GM21786 (cell line): ENCODE measurements around the gene FAM163B.
"Not testable (repeated sequence)": the region's sequence is repeated elsewhere in the genome, so short reads cannot be mapped to it uniquely, and the experiment has no call there.

ENCODE experiments used
- ATAC-seq: cut with Tn5 transposase; IDR thresholded peaks from one replicate; pipeline ENCODE4 v1.9.1; 2021; ENCODE audit not compliant: unreplicated experiment

FAM163B gene

DNA sequence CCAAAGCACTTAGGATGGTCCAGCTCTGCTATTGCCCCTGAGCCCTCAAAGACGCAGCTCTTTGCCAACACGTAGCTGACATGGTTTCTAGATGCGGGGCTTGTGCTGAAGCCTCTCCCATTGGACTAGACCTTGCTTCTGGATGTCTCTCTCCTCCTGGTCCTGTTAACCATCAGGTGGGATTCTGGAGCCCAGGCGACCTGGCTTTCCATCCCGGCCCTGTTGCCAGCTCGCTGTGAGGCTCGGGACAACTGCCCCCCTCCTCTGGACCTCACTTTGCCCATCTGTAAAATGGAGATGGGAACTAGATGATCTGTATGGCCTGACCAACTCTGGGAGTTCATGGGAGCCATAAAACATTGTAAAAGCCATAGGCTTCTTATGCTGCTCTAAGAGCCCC is 31.0 kb upstream of the FAM163B start:
- no peak for ATAC-seq

DNA sequence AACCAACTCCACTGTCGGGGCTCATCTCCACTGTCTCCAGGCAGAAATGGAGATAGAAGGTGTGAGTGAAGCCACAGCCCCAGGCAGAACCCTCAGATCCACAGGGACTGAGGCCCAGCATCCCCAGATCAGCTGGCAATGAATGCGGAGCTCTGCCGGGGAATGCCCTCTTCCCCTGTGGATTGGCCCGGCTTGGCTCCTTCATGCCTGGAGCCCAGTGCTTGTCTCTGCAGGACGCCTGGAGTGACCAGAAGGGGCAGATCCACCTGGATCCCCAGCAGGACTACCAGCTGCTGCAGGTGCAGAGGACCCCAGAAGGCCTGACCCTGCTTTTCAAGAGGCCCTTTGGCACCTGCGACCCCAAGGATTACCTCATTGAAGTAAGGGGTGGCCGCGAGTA is 30.4 kb upstream of the FAM163B start:
- no peak for ATAC-seq

DNA sequence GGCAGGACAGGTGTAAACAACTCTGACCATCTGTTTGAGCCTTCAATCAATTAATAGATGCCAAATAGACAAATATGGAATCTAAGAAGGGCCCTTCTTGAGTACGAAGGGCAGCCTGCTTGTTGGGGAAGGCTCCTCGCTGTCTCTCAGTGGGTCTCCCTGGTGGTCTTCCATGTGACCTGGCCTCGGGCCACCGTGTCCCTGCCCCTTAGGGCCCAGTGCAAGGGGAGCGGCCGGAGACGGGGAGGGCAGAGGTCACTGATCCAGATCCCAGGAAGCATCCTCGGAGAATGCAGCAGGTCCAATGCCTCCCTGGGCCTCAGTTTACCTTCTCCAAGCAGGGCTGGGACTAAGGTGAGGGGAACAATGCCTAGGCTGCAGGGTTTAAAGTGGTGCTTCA is 29.5 kb upstream of the FAM163B start:
- no peak for ATAC-seq

DNA sequence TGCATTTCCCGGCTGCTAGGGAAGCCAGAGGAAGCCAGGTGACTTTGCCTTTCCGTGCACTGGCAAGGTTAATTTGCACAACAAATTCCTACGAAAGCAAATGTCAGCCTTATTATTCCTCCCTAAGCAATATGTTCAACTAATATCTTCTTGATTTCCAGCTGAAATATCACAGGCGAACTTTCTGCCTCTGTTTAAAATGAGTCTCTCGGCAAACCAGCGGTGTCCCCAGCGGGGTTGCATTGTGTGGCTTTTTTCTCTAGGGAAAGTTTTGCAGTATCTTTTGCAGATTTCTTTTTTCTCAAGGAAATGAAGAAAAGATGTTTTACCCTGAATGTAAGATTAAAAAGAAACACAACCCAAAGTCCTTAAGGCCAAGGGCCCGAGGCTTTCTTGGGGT is 28.9 kb upstream of the FAM163B start:
- ATAC-seq, result no peak

DNA sequence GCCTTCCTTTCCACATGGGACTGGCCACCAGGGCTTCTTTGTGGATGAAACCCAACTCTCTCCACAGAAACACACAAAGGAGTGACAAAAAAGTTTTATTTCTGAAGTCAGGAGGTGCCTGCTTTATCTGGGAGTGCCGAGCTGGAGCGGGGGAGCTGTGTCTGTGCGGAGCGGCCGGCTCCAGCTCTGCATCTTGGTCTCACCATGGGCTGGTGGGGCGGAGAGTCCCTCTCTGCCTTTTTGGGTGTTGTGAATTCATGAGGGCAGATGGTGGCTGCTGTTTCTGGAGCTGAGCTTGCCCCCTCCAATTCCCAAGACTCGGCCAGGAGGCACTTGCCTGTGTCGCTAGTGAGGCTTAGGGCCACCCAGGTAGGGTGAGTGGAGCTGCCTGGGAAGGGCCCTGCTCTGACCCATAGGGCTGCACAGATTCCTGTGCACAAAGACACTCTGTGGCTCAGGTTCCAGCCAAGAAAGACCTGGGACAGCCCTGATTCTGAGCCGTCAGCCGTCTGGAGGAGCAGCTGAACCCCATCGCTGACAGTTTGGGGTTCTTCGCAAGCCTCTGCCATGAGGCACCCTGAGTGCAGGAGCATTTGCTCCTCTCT is 28.4 kb upstream of the FAM163B start:
- no peak for ATAC-seq

DNA sequence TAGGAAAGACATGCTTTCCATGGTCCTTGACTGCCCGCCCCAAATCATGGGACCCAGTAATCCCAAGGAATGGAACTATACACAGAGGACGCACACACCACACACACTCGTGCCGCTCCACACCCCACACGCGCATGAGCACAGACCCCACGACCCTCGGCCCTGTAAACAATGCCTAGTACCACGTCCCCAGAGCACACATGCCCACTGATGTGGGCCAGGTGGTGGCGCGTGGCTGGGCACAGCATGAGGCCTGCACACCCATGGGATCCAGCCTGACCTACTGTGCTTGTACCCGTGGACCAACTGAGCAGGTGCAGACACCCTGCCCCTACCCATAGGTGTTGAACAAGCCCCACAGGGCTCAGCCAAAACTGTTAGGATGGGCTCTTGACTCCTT is 27.7 kb upstream of the FAM163B start:
- ATAC-seq, result no peak

DNA sequence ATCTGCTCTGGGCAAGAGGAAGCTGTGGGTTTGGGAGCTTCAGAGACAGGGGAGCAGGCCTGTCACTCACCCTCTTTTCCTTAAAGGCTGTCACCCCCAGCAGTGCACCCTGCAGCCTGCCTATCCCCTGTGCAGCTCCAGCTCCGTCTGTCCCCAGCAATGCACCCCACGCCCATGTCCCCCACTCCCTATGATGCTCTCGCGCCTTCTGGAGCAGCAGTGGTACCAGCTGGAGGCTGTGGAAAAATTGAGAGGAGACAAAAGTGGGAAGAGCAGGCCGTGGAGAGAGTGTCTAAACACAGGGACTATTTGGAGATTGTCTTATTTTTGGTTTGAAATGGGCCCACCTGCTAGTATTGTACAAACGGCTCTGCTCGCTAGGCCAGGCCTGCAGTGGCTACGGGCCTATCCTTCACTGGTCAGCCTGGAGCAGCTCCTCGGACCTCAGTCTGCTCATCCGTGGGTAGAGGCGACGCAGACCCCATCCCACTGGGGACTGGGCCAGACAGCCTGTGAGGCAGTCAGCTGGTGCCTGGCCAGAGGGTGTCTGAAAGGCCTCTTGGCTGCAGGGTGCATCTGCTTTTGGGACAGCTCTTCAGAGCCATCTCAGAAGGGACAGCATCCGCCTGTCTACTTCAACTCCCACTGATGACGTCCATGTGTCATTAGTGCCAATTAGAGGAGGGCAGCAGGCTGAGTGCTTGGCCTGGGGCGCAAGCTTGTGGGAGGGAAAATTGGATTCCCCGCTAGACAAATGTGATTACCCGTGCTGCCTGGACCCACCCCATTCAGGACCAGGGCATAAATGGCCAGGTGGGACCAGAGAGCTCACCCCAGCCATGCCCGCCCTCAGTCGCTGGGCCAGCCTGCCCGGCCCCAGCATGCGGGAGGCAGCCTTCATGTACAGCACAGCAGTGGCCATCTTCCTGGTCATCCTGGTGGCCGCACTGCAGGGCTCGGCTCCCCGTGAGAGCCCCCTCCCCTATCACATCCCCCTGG is 26.6 kb upstream of the FAM163B start, which contains the start of gene DBH:
TSS of gene DBH (plus strand) at position 831 of the 999 bp plus-strand sequence. CDS start at position 840, 9 bp downstream.
- ATAC-seq, result no peak

DNA sequence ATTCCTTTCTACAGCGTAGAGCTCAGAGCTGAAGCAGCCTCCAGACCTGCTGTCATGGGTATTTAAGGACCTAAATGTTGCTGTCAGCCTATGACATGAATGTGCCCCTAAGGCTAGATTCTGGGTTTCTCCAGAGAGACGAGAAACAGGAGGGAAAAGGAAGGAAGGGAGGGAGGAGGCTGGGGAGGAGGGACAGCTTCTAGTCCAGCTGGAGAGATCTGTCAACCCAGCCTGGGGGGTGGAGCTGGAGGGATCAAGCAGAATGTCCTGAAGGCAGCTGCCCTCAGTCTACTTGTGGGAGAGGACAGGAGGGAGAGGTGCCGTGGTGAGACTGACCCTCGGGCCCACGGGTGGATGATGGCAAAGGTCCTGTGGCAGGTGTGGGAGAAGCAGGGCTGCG is 25.9 kb upstream of the FAM163B start:
- no peak for ATAC-seq

DNA sequence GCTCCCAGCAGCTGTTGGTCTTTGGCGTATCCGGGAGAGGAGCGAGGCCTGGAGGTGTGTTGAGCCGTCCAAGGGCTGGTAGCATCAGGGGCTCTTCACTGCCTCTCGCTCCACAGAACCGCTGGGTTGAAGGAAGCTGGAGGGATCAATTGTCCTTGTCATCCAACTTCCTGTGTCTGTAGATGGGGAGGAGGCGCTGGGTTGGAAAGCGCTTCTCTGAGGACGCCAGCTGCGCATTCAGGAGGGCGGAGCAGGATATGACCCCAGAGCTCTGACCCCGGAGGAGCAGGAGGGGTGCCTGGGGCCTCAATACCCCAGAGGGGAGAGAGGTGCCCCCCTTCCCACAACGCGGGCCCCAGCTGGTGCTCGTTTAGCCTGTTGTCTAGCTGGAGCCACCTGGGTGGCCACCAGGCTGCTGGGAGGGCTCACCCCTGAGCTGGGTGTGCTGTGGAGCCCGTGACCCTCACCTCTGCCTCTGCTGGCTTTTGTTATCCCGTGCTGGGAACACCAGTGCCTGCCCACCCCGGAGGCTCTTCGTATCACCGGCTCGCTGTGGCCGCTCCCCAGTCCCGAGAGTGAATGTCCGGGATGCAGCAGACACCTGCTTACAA is 25.0 kb upstream of the FAM163B start:
- no peak for ATAC-seq

DNA sequence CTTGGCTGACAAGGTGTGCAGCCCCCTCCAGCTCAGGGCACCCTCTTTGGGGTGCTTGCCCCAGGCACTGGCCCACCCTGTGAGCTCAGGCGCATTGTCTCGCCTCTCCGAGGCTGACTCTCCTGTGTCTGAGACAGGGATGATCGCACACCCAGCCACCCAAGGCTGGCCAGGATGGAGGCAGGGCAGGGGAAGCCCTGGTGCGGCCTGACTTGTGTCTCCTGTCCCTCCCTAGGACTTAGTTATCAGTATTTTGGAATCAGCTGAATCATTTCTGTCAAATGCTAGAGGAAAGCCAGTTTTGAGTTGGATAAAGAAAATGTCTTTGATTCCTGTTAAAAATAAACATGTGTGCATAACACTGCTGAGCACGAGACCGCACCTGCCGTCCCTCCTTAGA is 24.5 kb upstream of the FAM163B start:
- no peak for ATAC-seq

DNA sequence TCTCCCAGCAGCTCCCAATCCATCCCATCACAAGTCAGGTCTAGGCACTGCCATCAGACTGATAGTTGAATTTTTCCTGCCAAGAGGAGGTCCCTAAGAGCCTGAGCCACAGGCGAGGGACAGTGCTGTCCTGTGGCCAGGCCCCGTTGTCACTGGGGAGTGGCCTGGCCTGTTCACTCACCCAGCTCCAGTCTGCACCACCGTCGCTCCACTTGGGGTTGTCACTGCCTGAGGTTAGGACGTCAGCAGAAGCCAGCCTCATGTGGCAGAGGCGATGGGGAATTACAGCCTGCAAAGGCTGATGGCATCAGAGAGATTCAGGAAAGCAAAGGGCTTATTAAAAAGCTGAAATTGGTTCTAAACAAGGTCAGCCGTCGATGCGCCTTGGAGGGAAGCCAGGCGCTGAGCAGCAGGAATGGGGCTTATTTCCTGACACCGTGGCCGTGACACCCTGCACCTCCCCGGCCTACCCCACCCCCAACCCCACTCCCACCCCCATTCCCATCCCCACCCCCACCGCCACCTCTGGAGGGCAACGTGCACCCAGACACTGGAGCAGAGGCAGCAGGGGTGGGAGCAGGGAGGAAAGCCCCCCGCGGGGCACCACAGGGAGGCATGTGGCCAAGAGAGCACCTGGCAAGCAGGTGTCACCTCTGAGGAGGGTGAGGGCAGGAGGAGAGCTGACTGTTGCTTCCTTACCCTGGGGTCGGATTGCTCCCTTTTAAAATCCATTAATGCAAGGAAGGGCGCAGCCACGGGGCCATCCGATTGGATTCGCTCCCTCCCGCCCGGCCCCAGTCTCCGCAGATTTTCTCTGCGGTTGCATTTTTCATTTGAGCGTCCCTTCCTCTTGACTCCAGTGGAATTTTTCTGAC is 23.9 kb upstream of the FAM163B start:
- no peak for ATAC-seq

DNA sequence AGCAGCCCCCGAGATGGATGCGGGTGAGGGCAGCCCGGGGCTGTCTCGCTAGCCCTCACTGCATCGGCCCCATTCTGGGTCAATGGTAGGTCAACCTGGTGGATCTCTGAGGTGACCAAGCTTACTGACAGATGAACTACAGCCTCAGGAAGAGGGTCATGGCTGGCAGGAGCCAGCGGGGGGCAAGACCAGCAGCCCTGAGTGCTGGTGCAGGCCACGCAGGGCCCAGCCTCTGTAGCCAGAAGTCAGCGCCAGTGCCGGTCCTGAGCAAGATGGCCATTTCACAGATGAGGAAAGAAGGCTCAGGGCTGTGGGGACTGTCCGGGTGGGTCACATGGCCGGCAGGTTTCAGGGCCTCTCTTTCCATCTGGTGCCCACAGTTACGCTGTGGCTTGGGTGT is 21.9 kb upstream of the FAM163B start:
- no peak for ATAC-seq

DNA sequence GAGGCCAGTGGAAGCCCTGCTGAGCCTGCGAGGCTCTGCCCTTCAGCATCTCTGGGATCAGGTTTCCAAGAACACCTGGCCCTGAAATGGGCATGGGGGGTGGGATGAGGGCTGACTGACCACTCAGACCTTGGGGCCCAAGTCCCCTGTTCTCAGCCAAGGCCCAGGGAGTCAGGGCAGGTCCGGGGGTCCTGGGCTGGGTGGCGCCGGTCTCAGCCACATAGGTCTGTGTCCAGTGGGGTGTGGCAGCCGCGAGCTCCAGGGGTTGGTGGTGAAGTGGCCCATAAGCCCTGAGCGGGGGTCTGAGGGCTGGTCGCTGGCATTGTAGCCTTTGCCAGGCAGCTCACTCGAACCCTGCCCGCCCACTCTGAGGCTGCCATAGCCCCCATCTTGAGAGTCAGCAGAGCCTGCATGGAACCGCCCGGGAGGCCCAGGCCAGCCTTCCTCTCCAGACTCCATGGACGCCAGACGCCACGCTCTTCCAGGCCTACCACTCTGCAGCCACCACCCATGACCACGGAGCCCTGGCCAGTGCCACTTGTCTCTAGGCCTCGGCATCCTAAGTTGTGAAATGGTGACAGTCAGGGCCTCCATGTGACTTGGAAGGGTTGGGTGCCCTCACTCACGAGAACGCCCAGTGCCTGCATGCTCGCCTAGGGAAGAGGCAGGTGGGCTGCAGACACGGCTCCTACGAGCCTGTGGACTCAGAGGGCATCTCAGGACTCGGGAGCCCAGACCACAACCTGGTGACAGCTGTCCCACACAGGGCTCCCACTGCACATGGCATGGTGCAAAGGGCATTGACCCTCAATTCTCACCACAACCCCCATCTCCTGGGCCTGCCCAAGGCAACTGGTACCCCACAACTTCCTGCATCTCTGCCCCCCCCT is 20.3 kb upstream of the FAM163B start:
- no peak for ATAC-seq

DNA sequence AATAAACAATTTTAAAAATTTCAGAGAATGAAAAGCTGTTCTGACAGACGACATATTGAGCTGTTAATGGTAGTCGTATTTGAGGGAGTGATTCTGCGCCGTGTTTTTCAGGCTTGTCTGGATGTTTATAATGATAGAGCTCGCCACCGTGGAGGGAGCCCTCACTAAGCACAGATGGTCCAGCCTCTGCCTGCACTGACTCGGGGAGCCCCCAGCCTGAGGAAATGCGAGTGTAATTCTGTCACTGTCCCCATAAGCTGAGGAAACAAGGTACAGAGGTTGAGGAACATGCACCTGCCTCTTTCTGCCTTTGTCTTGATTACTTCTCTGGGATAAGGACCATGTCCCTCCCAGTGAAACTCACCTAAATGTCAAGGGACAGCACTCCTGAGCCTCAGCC is 19.6 kb upstream of the FAM163B start:
- ATAC-seq, result no peak

DNA sequence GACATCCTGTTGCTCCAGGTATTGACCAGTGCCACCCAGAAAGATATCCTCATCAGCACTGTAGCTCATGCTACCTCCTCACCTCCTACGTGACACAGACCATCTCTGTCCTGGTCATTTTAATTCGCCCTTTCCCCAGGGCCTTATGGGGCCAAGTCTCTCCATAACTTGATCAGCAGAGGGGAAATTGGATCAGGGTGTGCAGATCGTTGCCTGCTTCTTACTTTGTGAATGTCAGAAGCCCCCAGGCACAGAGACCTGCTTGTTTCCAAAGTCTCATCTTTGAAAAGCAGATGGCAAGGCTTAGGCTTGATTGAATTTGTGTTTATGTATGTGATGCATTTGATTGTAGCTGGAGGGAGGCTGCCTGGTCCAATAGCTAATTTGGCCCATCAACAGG is 18.2 kb upstream of the FAM163B start:
- no peak for ATAC-seq

DNA sequence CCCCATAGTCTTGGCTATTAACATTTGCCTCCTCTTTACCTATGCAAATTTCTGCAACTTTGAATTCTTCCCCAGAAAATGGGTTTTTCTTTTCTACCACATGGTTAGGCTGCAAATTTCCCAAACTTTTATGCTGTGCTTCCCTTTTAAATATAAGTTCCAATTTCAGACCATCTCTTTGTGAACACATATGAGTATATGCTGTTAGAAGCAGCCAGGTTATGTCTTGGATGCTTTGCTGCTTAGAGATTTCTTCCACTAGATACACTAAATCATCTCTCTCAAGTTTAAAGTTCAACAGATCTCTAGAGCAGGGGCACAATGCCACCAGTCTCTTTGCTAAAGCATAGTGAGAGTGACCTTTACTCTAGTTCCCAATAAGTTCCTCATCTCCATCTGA is 16.8 kb upstream of the FAM163B start:
- not testable (repeated sequence) for ATAC-seq

DNA sequence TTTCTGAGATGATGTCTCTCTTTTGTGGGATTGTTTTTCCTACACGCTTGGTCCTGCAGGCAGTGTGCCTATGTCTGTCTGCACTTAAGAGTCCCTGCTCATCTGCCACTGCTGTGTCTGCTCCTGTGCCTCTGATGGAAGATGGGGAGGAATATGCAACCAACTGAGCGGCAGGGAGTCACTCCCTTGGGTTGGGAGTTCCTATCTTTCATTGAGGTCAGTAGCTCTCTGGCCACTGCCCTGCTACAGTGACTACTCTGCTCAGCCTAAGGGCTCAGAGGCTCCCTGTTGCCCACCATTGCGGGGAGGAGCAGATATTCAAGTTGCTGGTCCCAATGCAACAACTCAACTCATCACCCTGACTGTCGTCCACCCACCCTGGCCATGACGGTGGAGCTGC is 13.4 kb upstream of the FAM163B start:
- no peak for ATAC-seq

DNA sequence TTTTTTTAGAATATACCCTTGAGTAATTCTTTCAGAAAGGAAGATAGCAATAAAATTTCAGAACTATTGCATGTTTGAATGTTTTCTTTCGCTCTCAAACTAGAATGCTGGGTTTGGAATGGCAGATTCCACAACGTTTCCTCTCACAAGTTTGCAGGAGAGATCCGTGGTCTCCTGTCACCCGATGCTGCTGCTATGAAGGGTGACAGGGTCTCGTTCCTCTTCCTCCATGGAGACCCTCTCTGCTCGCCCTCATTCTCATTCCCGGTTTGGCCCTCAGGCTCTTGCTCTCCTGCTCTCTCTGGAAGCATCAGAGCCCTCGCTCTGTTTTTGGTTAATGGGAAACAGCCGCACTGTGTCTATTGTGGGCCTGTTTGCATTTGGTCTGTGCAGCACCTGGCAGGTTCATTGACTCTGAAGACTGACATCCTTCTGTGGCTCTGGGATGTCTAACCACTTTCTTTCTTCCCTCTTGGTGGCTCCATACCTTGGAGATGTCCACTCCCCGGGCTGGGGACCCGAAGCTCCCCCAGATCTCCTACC is 12.6 kb upstream of the FAM163B start:
- ATAC-seq, result no peak

DNA sequence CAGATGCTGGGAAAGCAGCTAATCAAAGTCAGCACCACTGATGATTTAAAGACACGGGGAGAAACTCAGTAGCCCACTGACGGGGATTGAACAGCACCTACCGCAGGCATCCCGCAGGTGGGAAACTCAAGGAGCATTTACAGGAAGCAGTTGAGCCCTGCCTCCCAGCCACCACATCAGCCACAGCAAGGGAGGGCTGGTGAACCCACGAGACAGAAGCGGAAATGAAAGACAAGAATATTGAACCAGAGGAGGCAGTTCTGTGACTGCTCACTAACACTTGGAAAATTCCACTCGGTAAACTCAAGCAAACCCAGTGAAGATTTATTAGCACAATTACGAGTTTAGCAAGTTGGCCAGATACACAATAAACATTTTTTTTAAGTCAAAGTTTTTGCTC is 10.6 kb upstream of the FAM163B start:
- ATAC-seq, result no peak

DNA sequence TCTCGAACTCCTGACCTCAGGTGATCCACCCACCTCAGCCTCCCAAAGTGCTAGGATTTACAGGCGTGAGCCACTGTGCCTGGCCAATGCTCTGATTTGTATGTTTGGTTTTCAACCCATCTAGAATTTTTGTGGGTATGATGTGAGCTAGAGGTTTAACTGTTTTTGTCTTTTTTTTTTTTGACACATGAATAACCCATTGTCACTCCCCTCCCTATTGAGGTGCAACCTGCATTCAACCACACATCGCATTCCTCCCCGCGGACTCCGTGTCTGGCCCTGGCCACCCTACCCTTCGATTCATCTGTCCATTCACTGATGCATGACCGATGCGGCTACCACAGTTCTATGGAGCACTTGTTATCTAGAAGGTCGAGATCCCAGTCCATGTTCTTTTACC is 9.5 kb upstream of the FAM163B start:
- ATAC-seq, result no peak
